Measurements from ENCODE around the gene SF3A1. TPM values are rescaled to one million over a fixed set of nuclear protein-coding genes. Genes with fewer than 3 reads are reported as not detected.

SF3A1 gene
- total RNA-seq, 4 donors from 2014 or later: 19.5 to 185 (median 40.2) TPM

- Histone ChIP-seq H3K4me3 (no peak overlapping the region), H3K27me3 (no peaks in the 10 kb centered on the region), H3K27ac (peak overlapping the region; percentile 65 to 76), H3K9me3 (no peaks in the 10 kb centered on the region), H3K36me3 (no peaks in the 10 kb centered on the region), H3K4me1 (peaks cover 4 to 10% of the 10 kb centered on the region in 2 donors)
- TF ChIP-seq POLR2A (IDR thresholded peaks at IDR 0.05): no peak
- TF ChIP-seq CTCF (IDR thresholded peaks at IDR 0.05): no peak
- no peak for DNase-seq
- intact Hi-C loops (cut with DNase I; ENCODE audit: low total_unique reads): no loop called here
These were observed 54.5 kb downstream of the SF3A1 start for GRCh38 chr22:30301995-30302809.

- H3K4me1 ChIP-seq: peaks cover 0 to under 1% of the 10 kb centered on the region in 2 donors
- no peaks in the 10 kb centered on the region for H3K36me3 ChIP-seq
- no peaks in the 10 kb centered on the region for H3K27me3 ChIP-seq
- no peaks in the 10 kb centered on the region for H3K9me3 ChIP-seq
- intact Hi-C loops (cut with DNase I; ENCODE audit: low total_unique reads): no loop called here
- TF ChIP-seq POLR2A (IDR thresholded peaks at IDR 0.05) (no peak), CTCF (IDR thresholded peaks at IDR 0.05) (no peak)
- H3K4me3 ChIP-seq: no peak overlapping the region
- DNase-seq: no peak
- H3K27ac ChIP-seq: peak overlapping the region in 1 of 2 donors; percentile 76
These were observed 57.4 kb downstream of the SF3A1 start for GRCh38 chr22:30299322-30299721.

- TF ChIP-seq CTCF (IDR thresholded peaks at IDR 0.05): no peak
- TF ChIP-seq POLR2A (IDR thresholded peaks at IDR 0.05): no peak
- Histone ChIP-seq H3K4me1 (no peaks in the 10 kb centered on the region), H3K9me3 (no peaks in the 10 kb centered on the region), H3K4me3 (no peak overlapping the region), H3K36me3 (no peaks in the 10 kb centered on the region), H3K27ac (no peak overlapping the region), H3K27me3 (no peaks in the 10 kb centered on the region)
- intact Hi-C loops (cut with DNase I; ENCODE audit: low total_unique reads): no loop called here
- no peak for DNase-seq
These were observed 58.5 kb downstream of the SF3A1 start for GRCh38 chr22:30297991-30298701.

DNA sequence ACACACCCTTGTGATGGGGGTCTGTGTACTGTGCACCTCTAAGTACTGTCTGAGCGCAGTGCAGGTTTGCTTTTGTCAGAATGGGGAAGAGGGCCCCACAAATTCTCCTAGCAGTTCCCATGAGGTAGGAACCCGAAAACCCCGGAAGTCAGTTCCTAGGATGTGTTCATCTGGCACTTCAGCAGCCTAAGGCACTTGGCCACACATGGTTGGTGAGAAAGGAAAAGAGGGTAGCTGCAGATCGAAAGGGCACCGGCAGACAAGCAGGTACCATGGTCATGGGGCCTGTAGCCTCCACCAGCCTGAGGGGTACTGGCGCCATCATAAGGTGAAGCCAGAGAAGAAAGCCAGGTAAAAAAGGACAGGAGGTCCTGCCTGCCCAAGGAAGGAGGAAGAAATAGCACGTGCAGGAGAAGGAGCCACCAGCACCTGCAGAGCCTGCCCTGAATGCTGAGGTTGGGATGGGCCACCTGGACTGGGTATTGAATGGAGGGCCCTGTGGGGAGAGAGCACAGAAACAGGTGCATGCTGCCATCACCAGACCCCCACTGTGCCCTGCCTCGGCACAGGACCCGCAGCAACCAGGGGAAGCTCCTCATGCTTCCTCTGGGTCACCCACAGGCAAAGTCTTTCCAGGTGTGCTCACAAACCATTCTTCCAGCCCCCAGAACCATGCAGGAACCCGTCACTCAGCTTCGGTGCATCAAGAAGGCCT is 59.3 kb downstream of the SF3A1 start:
- Histone ChIP-seq H3K36me3 (no peaks in the 10 kb centered on the region), H3K27me3 (no peaks in the 10 kb centered on the region), H3K4me3 (no peak overlapping the region), H3K4me1 (no peaks in the 10 kb centered on the region), H3K27ac (no peak overlapping the region), H3K9me3 (no peaks in the 10 kb centered on the region)
- TF ChIP-seq CTCF (IDR thresholded peaks at IDR 0.05) (no peak), POLR2A (IDR thresholded peaks at IDR 0.05) (no peak)
- no peak for DNase-seq
- intact Hi-C loops (cut with DNase I; ENCODE audit: low total_unique reads): no loop called here

All from uterus (tissue), 4 donors.